OCI-LY3 (cell line): ENCODE measurements around the gene COL3A1.

ENCODE experiments used
- H2AFZ ChIP-seq: fragments of 200-600, 300-600 bp; shearing (Covaris generic); 2 replicates; pipeline ENCODE4 v1.6.0; 2014; ENCODE audit warnings: antibody characterized with exemption, low read depth, low read length
- H3K27ac ChIP-seq: fragments of 200-600, 300-600 bp; sonication (generic); 2 replicates; pipeline ENCODE4 v1.5.1; 2014; ENCODE audit warnings: mild to moderate bottlenecking, low read length, moderate library complexity, mixed read lengths
- H3K27me3 ChIP-seq: fragments of 200-600, 300-600 bp; sonication (generic); 2 replicates; pipeline ENCODE4 v1.6.1; 2014; ENCODE audit warnings: low read depth, low read length, mixed read lengths
- H3K36me3 ChIP-seq: fragments of 200-600, 300-600 bp; sonication (generic); replicated peaks from 2 replicates; pipeline ENCODE3; 2014; ENCODE audit warnings: low read depth, low read length, mixed read lengths
- H3K4me1 ChIP-seq: fragments of 300-600, 200-600 bp; sonication (generic); 2 replicates; pipeline ENCODE4 v1.6.1; 2014; ENCODE audit warnings: low read length, mixed read lengths
- H3K4me2 ChIP-seq: fragments of 200-600, 300-600 bp; sonication (generic); 2 replicates; pipeline ENCODE4 v1.6.1; 2014; ENCODE audit warnings: low read length, mixed read lengths
- H3K4me3 ChIP-seq: fragments of 300-600, 200-600 bp; sonication (generic); 2 replicates; pipeline ENCODE4 v1.5.1; 2014; ENCODE audit warnings: antibody characterized with exemption, mild to moderate bottlenecking, low read length, moderate library complexity
- H3K79me2 ChIP-seq: fragments of 300-600, 200-600 bp; shearing (Covaris generic); 2 replicates; pipeline ENCODE4 v1.6.1; 2014; ENCODE audit warnings: mild to moderate bottlenecking, low read length, mixed read lengths
- H3K9ac ChIP-seq: fragments of 300-600, 200-600 bp; shearing (Covaris generic); 2 replicates; pipeline ENCODE4 v1.6.0; 2014; ENCODE audit warnings: mild to moderate bottlenecking, low read length, moderate library complexity
- H3K9me3 ChIP-seq: fragments of 200-600, 300-600 bp; shearing (Covaris generic); 2 replicates; pipeline ENCODE4 v1.6.1; 2014; ENCODE audit warnings: low read length, mixed read lengths; ENCODE audit not compliant: insufficient read depth
- H4K20me1 ChIP-seq: fragments of 200-600, 300-600 bp; sonication (generic); 2 replicates; pipeline ENCODE4 v1.6.1; 2016; ENCODE audit warnings: low read length, mixed read lengths; ENCODE audit not compliant: insufficient read depth
- EZH2phosphoT487 ChIP-seq: fragments of 200-600 bp; shearing (Covaris generic); IDR thresholded peaks from 2 replicates; pipeline ENCODE4 v1.6.1; 2018; ENCODE audit warnings: antibody characterized with exemption, mixed run types, low read depth
- TF ChIP-seq, protein P1 (sequence below): fragments of 200-600, 300-600 bp; sonication (generic); IDR thresholded peaks from 2 replicates; pipeline ENCODE4 v1.5.1; 2014; ENCODE audit warnings: antibody characterized with exemption, low read length, low read depth

The COL3A1 gene

DNA sequence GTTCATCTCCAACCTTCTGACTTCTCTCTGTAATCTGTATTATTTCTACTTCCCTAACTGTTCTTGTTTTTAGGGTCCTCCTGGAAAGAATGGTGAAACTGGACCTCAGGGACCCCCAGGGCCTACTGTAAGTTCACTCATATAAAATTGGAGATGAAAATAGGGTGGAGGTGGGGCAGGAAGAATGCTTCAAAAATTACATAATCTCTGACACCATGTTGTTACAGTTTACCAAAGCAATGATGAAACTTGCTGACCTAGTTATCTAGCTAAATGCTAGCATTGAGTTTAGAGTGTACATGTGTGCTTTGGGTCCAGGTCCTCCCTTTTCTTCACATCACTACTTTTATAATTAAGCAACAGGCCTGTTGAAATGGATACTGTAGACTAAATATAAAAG, 23.1 kb downstream of the COL3A1 start:
- Histone ChIP-seq H3K79me2 (no peaks in the 10 kb centered on the region), H4K20me1 (no peaks in the 10 kb centered on the region), H3K4me2 (no peak overlapping the region), H3K9ac (no peak overlapping the region), H3K9me3 (no peaks in the 10 kb centered on the region), H3K27ac (no peak overlapping the region), H3K27me3 (no peaks in the 10 kb centered on the region), H3K36me3 (no peaks in the 10 kb centered on the region), H2AFZ (no peak overlapping the region), H3K4me3 (no peak overlapping the region), H3K4me1 (no peaks in the 10 kb centered on the region)
- TF ChIP-seq, protein P1, sequence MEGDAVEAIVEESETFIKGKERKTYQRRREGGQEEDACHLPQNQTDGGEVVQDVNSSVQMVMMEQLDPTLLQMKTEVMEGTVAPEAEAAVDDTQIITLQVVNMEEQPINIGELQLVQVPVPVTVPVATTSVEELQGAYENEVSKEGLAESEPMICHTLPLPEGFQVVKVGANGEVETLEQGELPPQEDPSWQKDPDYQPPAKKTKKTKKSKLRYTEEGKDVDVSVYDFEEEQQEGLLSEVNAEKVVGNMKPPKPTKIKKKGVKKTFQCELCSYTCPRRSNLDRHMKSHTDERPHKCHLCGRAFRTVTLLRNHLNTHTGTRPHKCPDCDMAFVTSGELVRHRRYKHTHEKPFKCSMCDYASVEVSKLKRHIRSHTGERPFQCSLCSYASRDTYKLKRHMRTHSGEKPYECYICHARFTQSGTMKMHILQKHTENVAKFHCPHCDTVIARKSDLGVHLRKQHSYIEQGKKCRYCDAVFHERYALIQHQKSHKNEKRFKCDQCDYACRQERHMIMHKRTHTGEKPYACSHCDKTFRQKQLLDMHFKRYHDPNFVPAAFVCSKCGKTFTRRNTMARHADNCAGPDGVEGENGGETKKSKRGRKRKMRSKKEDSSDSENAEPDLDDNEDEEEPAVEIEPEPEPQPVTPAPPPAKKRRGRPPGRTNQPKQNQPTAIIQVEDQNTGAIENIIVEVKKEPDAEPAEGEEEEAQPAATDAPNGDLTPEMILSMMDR: no peak

DNA sequence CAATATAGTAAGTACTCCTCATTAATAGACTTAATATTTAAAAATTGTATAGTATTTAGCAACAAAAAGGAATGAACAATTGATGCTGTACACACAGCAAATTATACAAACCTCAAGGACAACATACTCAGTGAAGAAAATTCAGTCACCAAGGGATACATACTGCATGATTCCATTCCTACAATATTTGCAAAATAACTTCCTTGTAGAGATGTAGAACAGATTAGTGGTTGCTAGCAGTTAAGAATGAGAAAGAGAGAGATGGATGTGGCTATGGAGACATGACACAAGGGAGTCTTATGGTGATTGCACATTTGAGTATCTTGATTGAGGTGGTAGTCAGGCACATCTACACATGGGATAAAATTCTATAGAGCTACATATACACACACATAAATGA, 26.0 kb downstream of the COL3A1 start:
- Histone ChIP-seq H3K9ac (no peak overlapping the region), H3K27me3 (no peaks in the 10 kb centered on the region), H3K36me3 (no peaks in the 10 kb centered on the region), H3K27ac (no peak overlapping the region), H2AFZ (no peak overlapping the region), H3K79me2 (no peaks in the 10 kb centered on the region), H4K20me1 (no peaks in the 10 kb centered on the region), H3K4me2 (no peak overlapping the region), H3K9me3 (no peaks in the 10 kb centered on the region), H3K4me3 (no peak overlapping the region), H3K4me1 (no peaks in the 10 kb centered on the region)
- TF ChIP-seq, protein P1: no peak
- no peak for TF ChIP-seq EZH2phosphoT487

DNA sequence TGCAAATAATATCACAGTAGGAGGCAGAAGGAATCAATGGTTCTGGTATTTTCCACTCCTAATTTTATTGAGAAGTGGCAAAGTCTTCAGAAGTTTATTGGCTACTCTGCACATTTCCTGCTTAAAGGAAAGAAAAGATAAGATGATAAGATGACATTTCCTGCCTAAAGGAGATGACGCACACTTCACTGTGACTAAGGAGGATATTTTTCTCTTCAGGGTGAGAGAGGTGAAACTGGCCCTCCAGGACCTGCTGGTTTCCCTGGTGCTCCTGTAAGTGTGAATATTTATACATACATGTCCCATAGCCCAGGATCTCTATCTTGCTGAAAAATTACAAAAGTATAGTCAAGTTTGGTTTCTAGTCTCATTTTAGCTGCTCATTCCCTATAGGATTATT, 27.9 kb downstream of the COL3A1 start:
- H3K27me3 ChIP-seq: no peaks in the 10 kb centered on the region
- no peaks in the 10 kb centered on the region for H3K36me3 ChIP-seq
- H3K4me3 ChIP-seq: no peak overlapping the region
- no peak overlapping the region for H3K4me2 ChIP-seq
- no peaks in the 10 kb centered on the region for H3K79me2 ChIP-seq
- no peaks in the 10 kb centered on the region for H3K9me3 ChIP-seq
- no peaks in the 10 kb centered on the region for H3K4me1 ChIP-seq
- H2AFZ ChIP-seq: no peak overlapping the region
- TF ChIP-seq, protein P1: no peak
- no peak for TF ChIP-seq EZH2phosphoT487
- no peaks in the 10 kb centered on the region for H4K20me1 ChIP-seq
- no peak overlapping the region for H3K9ac ChIP-seq
- H3K27ac ChIP-seq: no peak overlapping the region

DNA sequence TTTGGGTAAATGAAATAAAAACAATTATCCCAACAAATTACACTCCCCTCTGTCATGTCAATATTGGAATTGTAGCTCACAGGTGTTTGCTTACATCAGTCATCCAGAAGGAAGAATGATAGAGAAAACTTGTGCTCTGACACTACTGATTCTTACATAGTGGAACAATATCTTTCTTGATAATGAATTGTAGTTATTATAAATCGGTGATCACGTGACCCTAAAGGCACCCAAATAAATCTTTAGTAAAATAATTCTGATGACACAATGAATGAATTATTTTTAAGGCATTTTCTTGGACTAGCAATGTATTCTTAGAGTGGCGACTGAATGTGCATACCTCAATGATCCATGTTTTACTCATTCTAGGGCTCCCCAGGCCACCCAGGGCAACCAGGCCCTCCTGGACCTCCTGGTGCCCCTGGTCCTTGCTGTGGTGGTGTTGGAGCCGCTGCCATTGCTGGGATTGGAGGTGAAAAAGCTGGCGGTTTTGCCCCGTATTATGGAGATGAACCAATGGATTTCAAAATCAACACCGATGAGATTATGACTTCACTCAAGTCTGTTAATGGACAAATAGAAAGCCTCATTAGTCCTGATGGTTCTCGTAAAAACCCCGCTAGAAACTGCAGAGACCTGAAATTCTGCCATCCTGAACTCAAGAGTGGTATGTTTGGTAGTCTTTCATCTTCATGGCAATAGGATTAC, 34.5 kb downstream of the COL3A1 start:
- H3K4me2 ChIP-seq: no peak overlapping the region
- TF ChIP-seq, protein P1: no peak
- no peak for TF ChIP-seq EZH2phosphoT487
- no peak overlapping the region for H2AFZ ChIP-seq
- no peaks in the 10 kb centered on the region for H3K9me3 ChIP-seq
- no peak overlapping the region for H3K27ac ChIP-seq
- no peaks in the 10 kb centered on the region for H3K36me3 ChIP-seq
- H3K79me2 ChIP-seq: no peaks in the 10 kb centered on the region
- H3K4me3 ChIP-seq: no peak overlapping the region
- H3K9ac ChIP-seq: no peak overlapping the region
- no peaks in the 10 kb centered on the region for H3K4me1 ChIP-seq
- no peaks in the 10 kb centered on the region for H3K27me3 ChIP-seq
- no peaks in the 10 kb centered on the region for H4K20me1 ChIP-seq
